A673 (cell line): ENCODE data around the gene DLGAP1. TPM values are rescaled to one million over a fixed set of nuclear protein-coding genes. Genes with fewer than 3 reads are reported as not detected.

Experiments used
- BruUV-seq: library from RNA; stranded (reverse); fragments of 400-500 nt; replicated peaks from 2 replicates; lab custom pipeline; 2021; lab: Mats Ljungman, UMichigan
- CTCF ChIA-PET: fragments of 300-600 bp; sonication (Branson Sonifier 250); formaldehyde crosslinking; loops from one replicate; lab custom pipeline; 2022; ENCODE audit warnings: antibody characterized with exemption; lab: Charles Lee
- POLR2A ChIA-PET: fragments of 300-600 bp; sonication (Branson Sonifier 250); formaldehyde crosslinking; loops from one replicate; lab custom pipeline; 2022; ENCODE audit warnings: antibody characterized with exemption; ENCODE audit not compliant: low non-redundant PET; lab: Charles Lee
- DNase-seq: peaks from one replicate; pipeline ENCODE4 v3.0.0-alpha.2; 2015; ENCODE audit warnings: low spot score
- H3K27ac ChIP-seq: fragments of 200-600 bp; sonication (generic); 2 replicates; pipeline ENCODE4 v1.5.1; 2016; ENCODE audit warnings: mixed run types, low read depth, mild to moderate bottlenecking, mixed read lengths, antibody characterized with exemption, low read length; ENCODE audit not compliant: poor library complexity, severe bottlenecking
- H3K27me3 ChIP-seq: fragments of 200-600 bp; sonication (generic); replicated peaks from 2 replicates; pipeline ENCODE4 v1.6.1; 2017; ENCODE audit warnings: mixed run types, low read depth, mild to moderate bottlenecking, mixed read lengths, antibody characterized with exemption, low read length; ENCODE audit not compliant: insufficient read depth, poor library complexity
- H3K36me3 ChIP-seq: fragments of 200-600 bp; sonication (generic); 2 replicates; pipeline ENCODE4 v1.6.1; 2016; ENCODE audit warnings: mixed run types, mild to moderate bottlenecking, mixed read lengths, antibody characterized with exemption, low read length; ENCODE audit not compliant: insufficient read depth, poor library complexity, severe bottlenecking
- H3K4me1 ChIP-seq: fragments of 200-600 bp; sonication (generic); 2 replicates; pipeline ENCODE4 v1.6.1; 2017; ENCODE audit warnings: mixed run types, mild to moderate bottlenecking, mixed read lengths, antibody characterized with exemption, low read length; ENCODE audit not compliant: insufficient read depth, poor library complexity, severe bottlenecking
- H3K4me3 ChIP-seq: fragments of 200-600 bp; sonication (generic); 2 replicates; pipeline ENCODE4 v1.5.1; 2016; ENCODE audit warnings: low read depth, mixed run types, mild to moderate bottlenecking, mixed read lengths, low read length; ENCODE audit not compliant: poor library complexity, severe bottlenecking
- H3K9me3 ChIP-seq: fragments of 200-600 bp; sonication (generic); 2 replicates; pipeline ENCODE4 v1.6.1; 2016; ENCODE audit warnings: mixed run types, low read depth, mild to moderate bottlenecking, mixed read lengths, antibody characterized with exemption, low read length; ENCODE audit not compliant: poor library complexity, severe bottlenecking
- EZH2 ChIP-seq: fragments of 200-600 bp; sonication (generic); IDR thresholded peaks from 2 replicates; pipeline ENCODE4 v1.6.1; 2017; ENCODE audit warnings: borderline replicate concordance, low read depth, mild to moderate bottlenecking, mixed read lengths, antibody characterized with exemption, low read length; ENCODE audit not compliant: poor library complexity, severe bottlenecking
- intact Hi-C: fragments of 100-400 bp; cut with micrococcal nuclease; formaldehyde crosslinking; loops from one replicate; pipeline ENCODE4 v1.10.0; 2022; ENCODE audit not compliant: unreplicated experiment
- total RNA-seq: library from RNA; stranded (reverse); gene quantifications from 2 replicates; pipeline ENCODE4 v1.2.3, GENCODE V29; 2021
- TF ChIP-seq, protein P1 (sequence below): fragments of 300-800, 200-600 bp; sonication (generic); conservative IDR thresholded peaks from 2 replicates; pipeline ENCODE4 v1.5.1; 2017; ENCODE audit warnings: low read depth, mild to moderate bottlenecking, antibody characterized with exemption, low read length, moderate library complexity, mixed read lengths

DLGAP1 gene
- total RNA-seq, 1 experiment from 2014 or later: 135 TPM

DNA sequence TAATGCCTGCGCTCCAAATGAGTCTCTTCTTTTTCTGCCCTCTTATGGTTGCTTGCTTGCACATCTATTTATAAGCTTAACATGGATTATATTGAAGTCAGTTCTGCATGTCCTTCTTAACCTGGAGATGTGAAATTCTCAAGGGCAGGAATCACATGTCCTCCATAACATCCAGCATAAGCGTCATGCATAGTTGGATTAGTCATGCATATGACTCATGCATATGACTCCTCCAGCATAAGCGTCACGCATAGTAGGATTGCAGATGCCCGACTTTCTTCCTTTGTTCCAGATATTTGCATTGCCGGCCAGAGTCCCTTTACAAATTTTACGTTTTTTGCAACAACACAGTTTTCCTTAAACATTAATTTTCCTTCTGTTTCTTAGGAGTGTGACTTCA, 696.6 kb downstream of the DLGAP1 start:
- peak; percentile 73 for DNase-seq
- ChIA-PET POLR2A (no interaction called here), CTCF (interaction anchor here (0.7 kb wide), 1 partner anchor 9 kb away, joined by 4 read pairs; no protein-coding TSS in a partner anchor)
- no peaks in the 10 kb centered on the region for H3K27me3 ChIP-seq
- BruUV-seq: no TSS peak
- H3K36me3 ChIP-seq: peaks cover 23% of the 10 kb centered on the region
- intact Hi-C loops: no loop called here
- H3K9me3 ChIP-seq: peaks cover 14% of the 10 kb centered on the region
- H3K4me1 ChIP-seq: peaks cover 13% of the 10 kb centered on the region
- no peak overlapping the region for H3K27ac ChIP-seq
- no peak for TF ChIP-seq EZH2
- TF ChIP-seq, protein P1, sequence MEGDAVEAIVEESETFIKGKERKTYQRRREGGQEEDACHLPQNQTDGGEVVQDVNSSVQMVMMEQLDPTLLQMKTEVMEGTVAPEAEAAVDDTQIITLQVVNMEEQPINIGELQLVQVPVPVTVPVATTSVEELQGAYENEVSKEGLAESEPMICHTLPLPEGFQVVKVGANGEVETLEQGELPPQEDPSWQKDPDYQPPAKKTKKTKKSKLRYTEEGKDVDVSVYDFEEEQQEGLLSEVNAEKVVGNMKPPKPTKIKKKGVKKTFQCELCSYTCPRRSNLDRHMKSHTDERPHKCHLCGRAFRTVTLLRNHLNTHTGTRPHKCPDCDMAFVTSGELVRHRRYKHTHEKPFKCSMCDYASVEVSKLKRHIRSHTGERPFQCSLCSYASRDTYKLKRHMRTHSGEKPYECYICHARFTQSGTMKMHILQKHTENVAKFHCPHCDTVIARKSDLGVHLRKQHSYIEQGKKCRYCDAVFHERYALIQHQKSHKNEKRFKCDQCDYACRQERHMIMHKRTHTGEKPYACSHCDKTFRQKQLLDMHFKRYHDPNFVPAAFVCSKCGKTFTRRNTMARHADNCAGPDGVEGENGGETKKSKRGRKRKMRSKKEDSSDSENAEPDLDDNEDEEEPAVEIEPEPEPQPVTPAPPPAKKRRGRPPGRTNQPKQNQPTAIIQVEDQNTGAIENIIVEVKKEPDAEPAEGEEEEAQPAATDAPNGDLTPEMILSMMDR: no peak
- H3K4me3 ChIP-seq: no peak overlapping the region

DNA sequence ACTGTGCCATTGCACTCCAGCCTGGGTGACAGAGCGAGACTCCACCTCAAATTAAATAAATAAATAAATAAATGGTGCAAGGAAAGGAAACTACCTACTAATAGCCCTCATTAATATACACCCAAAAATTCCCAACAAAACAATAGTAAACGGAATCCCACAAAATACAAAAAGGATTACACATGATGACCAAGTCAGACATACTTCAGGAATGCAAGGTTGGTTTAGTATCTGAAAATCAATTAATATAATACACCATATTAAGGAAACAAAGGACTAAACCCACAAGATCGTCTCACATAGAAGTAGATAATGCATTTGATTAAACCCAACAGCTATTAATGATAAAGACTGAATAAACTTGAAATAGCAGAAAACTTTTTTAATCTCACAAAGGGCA, 697.7 kb downstream of the DLGAP1 start:
- Histone ChIP-seq H3K36me3 (peaks cover 23% of the 10 kb centered on the region), H3K27ac (no peak overlapping the region), H3K4me1 (peaks cover 8% of the 10 kb centered on the region), H3K27me3 (no peaks in the 10 kb centered on the region), H3K9me3 (peaks cover 14% of the 10 kb centered on the region), H3K4me3 (no peak overlapping the region)
- ChIA-PET POLR2A (no interaction called here), CTCF (no interaction called here)
- intact Hi-C loops: no loop called here
- DNase-seq: no peak
- no peak for TF ChIP-seq EZH2
- TF ChIP-seq, protein P1: no peak
- BruUV-seq: no TSS peak

DNA sequence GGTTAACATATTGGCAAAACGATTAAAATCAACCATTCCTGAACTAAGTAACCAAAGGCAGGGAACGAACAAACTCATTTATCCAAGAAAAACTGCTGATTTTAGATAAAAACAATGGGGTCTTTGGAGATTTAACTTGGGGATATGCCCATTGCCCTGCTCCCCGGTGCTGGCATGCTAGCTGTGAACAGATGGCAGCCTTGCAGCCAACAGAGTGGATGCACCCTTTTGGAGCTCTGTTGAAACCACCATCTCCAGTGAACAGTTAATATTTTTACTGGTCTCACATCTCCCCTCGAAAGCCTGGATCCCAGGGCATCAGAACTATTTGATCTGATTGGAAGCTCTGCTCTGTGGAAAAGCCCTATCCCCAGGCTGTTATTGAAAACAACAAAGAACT, 702.0 kb downstream of the DLGAP1 start:
- no peak overlapping the region for H3K4me3 ChIP-seq
- intact Hi-C loops: no loop called here
- POLR2A ChIA-PET: interaction anchor here (0.6 kb wide), 1 partner anchor 11 kb away, joined by 5 read pairs; no protein-coding TSS in a partner anchor

More for the DNA sequence above, 702.0 kb downstream of the DLGAP1 start:
- Histone ChIP-seq H3K27ac (no peak overlapping the region), H3K4me1 (no peaks in the 10 kb centered on the region), H3K27me3 (no peaks in the 10 kb centered on the region), H3K9me3 (peaks cover 14% of the 10 kb centered on the region), H3K36me3 (peaks cover 23% of the 10 kb centered on the region)
- no peak for DNase-seq
- TF ChIP-seq, protein P1: no peak
- no peak for TF ChIP-seq EZH2
- CTCF ChIA-PET: interaction anchor here (0.7 kb wide), 1 partner anchor 19 kb away, joined by 3 read pairs; no protein-coding TSS in a partner anchor
- no TSS peak for BruUV-seq
